GM19035 (cell line): ENCODE results near the gene SRXN1.

ENCODE experiments used
- ATAC-seq: cut with Tn5 transposase; IDR thresholded peaks from one replicate; pipeline ENCODE4 v1.9.1; 2021; ENCODE audit not compliant: unreplicated experiment

SRXN1 gene

GRCh38 chr20:609371-609964, 43.5 kb downstream of the SRXN1 start:
- ATAC-seq: no peak

GRCh38 chr20:608970-609369, 44.0 kb downstream of the SRXN1 start:
- no peak for ATAC-seq

- no peak for ATAC-seq
Measured at GRCh38 chr20:607476-607875, 45.5 kb downstream of the SRXN1 start.

- ATAC-seq: no peak
Measured at GRCh38 chr20:605237-605636, 47.8 kb downstream of the SRXN1 start.

DNA sequence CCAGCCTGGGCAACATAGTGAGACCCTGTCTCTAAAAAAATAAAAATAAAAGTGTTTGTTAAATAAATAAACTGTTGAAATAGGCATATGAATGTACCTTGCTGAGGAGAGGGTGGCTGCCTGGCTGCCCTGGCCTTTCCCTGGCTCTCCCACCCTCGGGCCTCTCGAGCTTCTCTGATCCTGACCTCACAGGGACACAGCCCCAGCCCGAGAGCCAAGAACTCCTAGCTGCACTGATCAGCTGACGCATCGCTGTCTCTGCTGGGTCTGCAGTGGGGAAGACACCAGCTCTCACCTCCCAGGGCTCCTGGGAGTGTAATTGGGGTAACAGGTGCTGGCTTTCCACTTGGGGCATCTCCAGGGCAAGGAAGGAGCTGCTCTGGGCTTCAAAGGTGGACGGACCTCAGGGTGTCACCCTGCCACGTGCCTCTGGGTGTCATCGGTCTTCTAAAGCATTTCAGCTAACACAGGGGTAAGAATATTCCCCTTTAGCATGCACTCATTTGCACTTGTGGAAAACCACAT, 49.8 kb downstream of the SRXN1 start:
- ATAC-seq: no peak

- no peak for ATAC-seq
Measured at GRCh38 chr20:602111-602970, 50.7 kb downstream of the SRXN1 start.

- no peak for ATAC-seq
Measured at GRCh38 chr20:600736-601135, 52.3 kb downstream of the SRXN1 start.

- ATAC-seq: no peak
Measured at GRCh38 chr20:600141-600540, 52.9 kb downstream of the SRXN1 start.

DNA sequence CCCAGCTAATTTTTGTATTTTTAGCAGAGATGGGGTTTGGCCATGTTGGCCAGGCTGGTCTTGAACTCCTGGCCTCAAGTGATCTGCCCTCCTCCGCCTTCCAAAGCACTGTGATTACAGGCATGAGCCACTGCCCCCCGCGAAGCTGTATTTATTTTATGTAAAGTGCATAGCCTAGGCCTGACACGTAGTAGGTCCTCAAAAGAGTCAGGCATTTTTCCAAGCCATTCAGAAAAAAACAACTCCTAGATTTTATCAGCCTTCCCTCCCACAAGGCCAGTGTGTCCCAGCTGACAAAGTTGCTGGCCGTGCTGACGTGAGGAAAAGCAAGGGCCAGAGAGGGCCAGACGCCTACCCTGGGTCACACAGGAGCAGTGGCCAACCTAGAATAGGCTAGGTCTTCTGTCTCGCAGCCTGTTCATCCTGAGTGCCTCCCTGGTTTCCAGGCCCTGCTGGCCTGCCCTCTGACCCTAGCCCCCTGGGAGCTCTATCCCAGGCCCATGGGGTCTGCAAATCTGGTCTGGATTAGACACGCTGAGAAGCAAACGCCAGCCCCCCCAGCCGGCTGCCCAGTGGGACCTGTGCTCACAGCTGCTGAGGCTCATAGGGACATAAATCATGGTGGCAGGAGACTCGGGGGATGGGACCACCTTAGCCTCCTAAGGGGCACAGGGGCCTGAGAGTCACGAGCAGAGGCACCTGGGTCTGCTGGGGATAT, 54.7 kb downstream of the SRXN1 start:
- ATAC-seq: no peak

DNA sequence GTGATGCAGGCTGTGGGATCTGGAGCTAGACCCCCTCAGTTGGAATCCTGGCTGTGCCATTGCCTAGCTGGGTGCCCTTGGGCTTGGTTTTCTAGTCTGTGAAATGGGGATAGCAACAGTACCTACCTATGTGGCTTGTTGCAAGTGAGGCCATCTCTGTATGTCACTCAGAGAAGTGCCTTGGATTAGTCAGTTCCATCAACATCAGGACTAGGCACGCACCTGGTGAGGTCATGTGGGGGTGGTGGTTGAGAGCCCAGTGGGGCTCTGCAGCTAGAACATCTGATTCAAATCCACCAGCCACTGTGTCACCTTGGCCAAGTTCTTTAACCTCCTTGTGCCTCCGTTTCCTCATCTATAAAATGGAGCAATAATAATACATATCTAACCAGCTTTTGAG, 55.4 kb downstream of the SRXN1 start:
- no peak for ATAC-seq
